Activated CD4-positive, alpha-beta T cell treated with anti-CD3 and anti-CD28 coated beads for 24 hours (primary cell): ENCODE measurements around the gene PGM2.
A peak's percentile ranks its signal among the peaks of the same experiment; 100 is the strongest.

ENCODE experiments used
- DNase-seq, 2 donors: peaks; one replicate each; pipeline ENCODE4 v3.0.0-alpha.2; 2020; ENCODE audit warnings: low read depth in 2 of 2

Gene PGM2

GRCh38 chr4:37862961-37863360 is 36.5 kb downstream of the PGM2 start:
- DNase-seq = no peak

GRCh38 chr4:37864786-37865185 is 38.3 kb downstream of the PGM2 start:
- no peak for DNase-seq

- DNase-seq = no peak
These were observed 39.0 kb downstream of the PGM2 start for GRCh38 chr4:37865450-37865849.

GRCh38 chr4:37867102-37867501 is 40.6 kb downstream of the PGM2 start:
- no peak for DNase-seq

GRCh38 chr4:37868238-37868637 is 41.8 kb downstream of the PGM2 start:
- DNase-seq = no peak

- DNase-seq = no peak
These were observed 46.0 kb downstream of the PGM2 start for GRCh38 chr4:37872310-37872988.

- no peak for DNase-seq
These were observed 46.9 kb downstream of the PGM2 start for GRCh38 chr4:37873386-37873785.

- DNase-seq = no peak
These were observed 49.7 kb downstream of the PGM2 start for GRCh38 chr4:37876156-37876555.

- no peak for DNase-seq
These were observed 52.9 kb downstream of the PGM2 start for GRCh38 chr4:37879365-37879764.

GRCh38 chr4:37881811-37882210 is 55.3 kb downstream of the PGM2 start:
- no peak for DNase-seq

- no peak for DNase-seq
These were observed 56.3 kb downstream of the PGM2 start for GRCh38 chr4:37882665-37883296.

- DNase-seq = no peak
These were observed 58.5 kb downstream of the PGM2 start for GRCh38 chr4:37884855-37885487.

- no peak for DNase-seq
These were observed 59.0 kb downstream of the PGM2 start for GRCh38 chr4:37885496-37885895.

GRCh38 chr4:37889849-37890800 is 63.6 kb downstream of the PGM2 start:
- peak; percentile 7 to 17 for DNase-seq

GRCh38 chr4:37890801-37891259 is 64.3 kb downstream of the PGM2 start, which contains the start of gene TBC1D1:
Gene TBC1D1, plus strand, starts transcription at chr4:37891084. Its CDS starts 11,012 bp downstream, at chr4:37902096.
- DNase-seq = peak; percentile 10 to 29

- DNase-seq = peak; percentile 13 to 32
These were observed 65.0 kb downstream of the PGM2 start for GRCh38 chr4:37891260-37892159.

GRCh38 chr4:37892641-37893040 is 66.2 kb downstream of the PGM2 start:
- DNase-seq = peak; percentile 24 to 29

GRCh38 chr4:37893164-37893563 is 66.7 kb downstream of the PGM2 start:
- no peak for DNase-seq

GRCh38 chr4:37895271-37895670 is 68.8 kb downstream of the PGM2 start:
- no peak for DNase-seq

GRCh38 chr4:37896206-37896860 is 69.8 kb downstream of the PGM2 start:
- DNase-seq = no peak
